Measurements from ENCODE around the gene TRAPPC14. TPM values are rescaled to one million over a fixed set of nuclear protein-coding genes. Genes with fewer than 3 reads are reported as not detected.
A peak's percentile ranks its signal among the peaks of the same experiment; 100 is the strongest.

Gene TRAPPC14
- total and polyA plus RNA-seq, 2 of the 13 experiments (the other 11 are each of a cell fraction or from before 2014, with no cell fraction given) = 4.7 to 9.6 TPM

DNA sequence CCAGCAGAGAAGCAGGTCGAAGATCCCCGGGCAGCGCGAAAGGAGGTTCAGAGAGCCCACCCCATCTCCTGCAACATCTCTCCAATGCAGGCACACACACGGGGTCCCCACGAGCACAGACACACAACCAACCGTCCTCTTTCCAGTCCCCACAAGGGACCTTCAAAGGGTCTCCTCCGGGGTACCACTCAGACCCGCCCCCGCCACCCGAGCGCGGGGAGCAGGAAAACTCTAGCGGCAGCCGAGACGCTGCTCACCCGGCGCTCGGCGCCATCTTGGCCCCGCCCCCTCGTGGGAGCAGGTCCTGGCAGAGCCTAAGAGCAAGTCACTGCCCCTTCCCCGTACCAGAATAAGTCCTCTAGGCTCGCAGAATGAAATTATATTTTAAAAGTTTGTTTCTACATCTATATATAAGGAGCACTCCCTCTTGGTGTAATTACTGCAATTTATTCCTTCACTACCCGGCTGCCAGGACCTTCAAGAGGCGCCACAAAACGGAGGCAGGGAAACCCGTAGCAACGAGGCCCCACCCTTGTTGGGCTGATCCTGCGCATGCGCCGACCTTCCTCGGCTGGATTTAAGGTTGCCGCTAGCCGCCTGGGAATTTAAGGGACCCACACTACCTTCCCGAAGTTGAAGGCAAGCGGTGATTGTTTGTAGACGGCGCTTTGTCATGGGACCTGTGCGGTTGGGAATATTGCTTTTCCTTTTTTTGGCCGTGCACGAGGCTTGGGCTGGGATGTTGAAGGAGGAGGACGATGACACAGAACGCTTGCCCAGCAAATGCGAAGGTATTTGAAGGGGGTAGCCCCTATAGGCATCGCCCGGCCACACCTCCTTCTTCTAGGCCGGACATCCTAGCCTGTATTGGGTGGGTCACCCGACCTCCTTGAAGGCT lies 39.2 kb downstream of the TRAPPC14 start, which contains the start of the genes CNPY4 and TAF6 (continued):
- TF ChIP-seq HNF4G (IDR thresholded peaks at IDR 0.05; ENCODE audit: borderline replicate concordance, low read depth, low read length) = peak; percentile 8; the same call in 1 of the 2 replicates
- TF ChIP-seq HNF4G (CRISPR knock-in tag; IDR thresholded peaks at IDR 0.05; ENCODE audit: borderline replicate concordance, low read depth) = no peak
- TF ChIP-seq ETV5 (CRISPR knock-in tag; IDR thresholded peaks at IDR 0.05; ENCODE audit: borderline replicate concordance) = no peak
- TF ChIP-seq CCDC6 (CRISPR knock-in tag; IDR thresholded peaks at IDR 0.05) = 0 out of 2 replicates have a peak, but pooled peaks have one; percentile 61
- TF ChIP-seq EED (CRISPR knock-in tag; IDR thresholded peaks at IDR 0.05) = no peak
- no peak for TF ChIP-seq ZNF569 (CRISPR knock-in tag; IDR thresholded peaks at IDR 0.05; ENCODE audit: borderline replicate concordance)
- no peak for TF ChIP-seq ZBTB46 (CRISPR knock-in tag; IDR thresholded peaks at IDR 0.05; ENCODE audit: borderline replicate concordance)
- no peak for TF ChIP-seq ZEB1 (IDR thresholded peaks at IDR 0.05; ENCODE audit: insufficient replicate concordance, low read depth)
- no peak for TF ChIP-seq NFRKB (IDR thresholded peaks at IDR 0.05)
- no peak for TF ChIP-seq ZBTB3 (CRISPR knock-in tag; IDR thresholded peaks at IDR 0.05; ENCODE audit: borderline replicate concordance, low read depth)
- TF ChIP-seq, protein P1, sequence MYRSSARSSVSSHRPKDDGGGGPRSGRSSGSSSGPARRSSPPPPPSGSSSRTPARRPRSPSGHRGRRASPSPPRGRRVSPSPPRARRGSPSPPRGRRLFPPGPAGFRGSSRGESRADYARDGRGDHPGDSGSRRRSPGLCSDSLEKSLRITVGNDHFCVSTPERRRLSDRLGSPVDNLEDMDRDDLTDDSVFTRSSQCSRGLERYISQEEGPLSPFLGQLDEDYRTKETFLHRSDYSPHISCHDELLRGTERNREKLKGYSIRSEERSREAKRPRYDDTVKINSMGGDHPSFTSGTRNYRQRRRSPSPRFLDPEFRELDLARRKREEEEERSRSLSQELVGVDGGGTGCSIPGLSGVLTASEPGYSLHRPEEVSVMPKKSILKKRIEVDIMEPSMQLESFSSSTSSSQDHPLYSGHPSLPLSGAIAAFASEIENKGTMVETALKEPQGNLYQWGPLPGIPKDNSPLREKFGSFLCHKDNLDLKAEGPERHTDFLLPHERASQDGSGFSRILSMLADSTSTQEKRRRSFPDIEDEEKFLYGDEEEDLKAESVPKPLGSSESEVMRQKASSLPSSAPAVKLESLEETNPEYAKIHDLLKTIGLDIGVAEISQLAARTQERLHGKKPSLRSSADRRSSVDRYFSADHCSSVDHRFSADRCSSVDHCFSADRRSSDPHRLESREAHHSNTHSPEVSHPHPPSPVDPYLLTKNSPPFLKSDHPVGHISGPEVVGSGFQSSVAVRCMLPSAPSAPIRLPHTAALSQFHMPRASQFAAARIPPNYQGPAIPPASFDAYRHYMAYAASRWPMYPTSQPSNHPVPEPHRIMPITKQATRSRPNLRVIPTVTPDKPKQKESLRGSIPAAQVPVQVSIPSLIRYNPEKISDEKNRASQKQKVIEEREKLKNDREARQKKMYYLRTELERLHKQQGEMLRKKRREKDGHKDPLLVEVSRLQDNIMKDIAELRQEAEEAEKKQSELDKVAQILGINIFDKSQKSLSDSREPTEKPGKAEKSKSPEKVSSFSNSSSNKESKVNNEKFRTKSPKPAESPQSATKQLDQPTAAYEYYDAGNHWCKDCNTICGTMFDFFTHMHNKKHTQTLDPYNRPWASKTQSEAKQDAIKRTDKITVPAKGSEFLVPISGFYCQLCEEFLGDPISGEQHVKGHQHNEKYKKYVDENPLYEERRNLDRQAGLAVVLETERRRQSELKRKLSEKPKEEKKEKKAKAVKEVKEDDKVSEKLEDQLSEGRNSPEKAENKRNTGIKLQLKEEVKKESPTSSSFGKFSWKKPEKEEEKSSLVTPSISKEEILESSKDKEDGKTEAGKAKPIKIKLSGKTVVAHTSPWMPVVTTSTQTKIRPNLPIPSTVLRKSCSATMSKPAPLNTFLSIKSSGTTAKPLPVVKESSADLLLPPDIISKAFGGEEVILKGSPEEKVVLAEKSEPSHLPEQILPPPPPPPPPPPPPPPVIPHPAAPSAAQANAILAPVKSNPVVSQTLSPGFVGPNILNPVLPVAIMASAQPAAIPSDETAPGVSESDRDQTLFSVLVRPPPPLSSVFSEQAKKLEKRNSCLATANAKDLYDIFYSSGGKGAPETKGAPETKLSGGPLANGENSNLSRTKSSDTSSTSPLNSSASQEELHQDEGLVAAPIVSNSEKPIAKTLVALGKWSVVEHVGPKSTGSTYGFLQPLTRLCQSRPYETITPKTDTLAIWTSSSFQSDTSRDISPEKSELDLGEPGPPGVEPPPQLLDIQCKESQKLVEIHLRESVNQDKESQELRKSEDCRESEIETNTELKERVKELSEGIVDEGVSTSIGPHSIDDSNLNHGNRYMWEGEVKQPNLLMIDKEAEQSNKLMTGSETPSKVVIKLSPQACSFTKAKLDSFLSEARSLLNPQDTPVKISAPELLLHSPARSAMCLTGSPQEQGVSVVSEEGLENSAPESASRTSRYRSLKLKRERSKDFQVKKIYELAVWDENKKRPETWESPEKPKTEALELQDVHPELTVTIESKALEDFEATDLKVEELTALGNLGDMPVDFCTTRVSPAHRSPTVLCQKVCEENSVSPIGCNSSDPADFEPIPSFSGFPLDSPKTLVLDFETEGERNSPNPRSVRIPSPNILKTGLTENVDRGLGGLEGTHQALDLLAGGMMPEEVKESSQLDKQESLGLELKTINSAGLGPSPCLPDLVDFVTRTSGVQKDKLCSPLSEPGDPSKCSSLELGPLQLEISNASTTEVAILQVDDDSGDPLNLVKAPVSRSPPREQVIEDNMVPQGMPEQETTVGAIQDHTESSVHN (CRISPR knock-in tag; IDR thresholded peaks at IDR 0.05) = no peak
- no peak for TF ChIP-seq GTF3A (CRISPR knock-in tag; conservative IDR thresholded peaks at IDR 0.05)
- peak; percentile 90; the same call in 1 of the 2 replicates for TF ChIP-seq HOXA5 (CRISPR knock-in tag; IDR thresholded peaks at IDR 0.05)

Measured in HepG2 (cell line).